BJ (cell line): ENCODE results near the gene RUNX2. TPM values are rescaled to one million over a fixed set of nuclear protein-coding genes. Genes with fewer than 3 reads are reported as not detected.

Source experiments
- CTCF ChIA-PET: fragments of 350-600 bp; formaldehyde crosslinking; extraction: SDS; loops from one replicate; lab custom pipeline; 2021; ENCODE audit warnings: antibody characterized with exemption, inconsistent platforms; lab: Yijun Ruan, JAX
- POLR2A ChIA-PET: fragments of 300-600 bp; sonication (Branson Sonifier 250); formaldehyde crosslinking; extraction: SDS; loops from one replicate; lab custom pipeline; 2021; ENCODE audit warnings: antibody characterized with exemption; lab: Charles Lee
- DNase-seq: peaks from one replicate; pipeline ENCODE4 v3.0.0-alpha.2; 2011; ENCODE audit warnings: low read depth
- H3K27me3 ChIP-seq: 2 replicates; pipeline ENCODE4 v1.6.0; 2011; ENCODE audit warnings: low read length; ENCODE audit not compliant: control insufficient read depth, insufficient read depth
- H3K36me3 ChIP-seq: 2 replicates; pipeline ENCODE4 v1.5.1; 2011; ENCODE audit warnings: low read length; ENCODE audit not compliant: control insufficient read depth, insufficient read depth
- H3K4me3 ChIP-seq: 2 replicates; pipeline ENCODE4 v1.5.1; 2011; ENCODE audit warnings: low read depth, mild to moderate bottlenecking, control low read depth, low read length
- CTCF ChIP-seq: IDR thresholded peaks from 2 replicates; pipeline ENCODE4 v1.5.1; 2011; ENCODE audit warnings: low read depth, mild to moderate bottlenecking, control low read depth, inconsistent platforms, low read length, moderate library complexity; ENCODE audit not compliant: insufficient read depth
- polyA plus RNA-seq: library from polyadenylated mRNA; depleted of rRNA; stranded (reverse); fragments of >200 nt; gene quantifications from 2 replicates; pipeline ENCODE4 v1.2.3, GENCODE V29; 2011

The RUNX2 gene
- polyA plus RNA-seq, 1 experiment = 1.5 TPM

GRCh38 chr6:45545416-45545815 lies 217.3 kb downstream of the RUNX2 start:
- H3K36me3 ChIP-seq = peaks cover 3% of the 10 kb centered on the region
- ChIA-PET POLR2A (no interaction called here), CTCF (no interaction called here)
- no peak for TF ChIP-seq CTCF
- DNase-seq = no peak
- no peak overlapping the region for H3K4me3 ChIP-seq
- no peaks in the 10 kb centered on the region for H3K27me3 ChIP-seq

- TF ChIP-seq CTCF = no peak
- Histone ChIP-seq H3K4me3 (no peak overlapping the region), H3K27me3 (no peaks in the 10 kb centered on the region), H3K36me3 (peaks cover 3% of the 10 kb centered on the region)
- no peak for DNase-seq
- CTCF ChIA-PET = interaction anchor here (1.1 kb wide), 1 partner anchor 18 kb away, joined by 3 read pairs; no protein-coding TSS in a partner anchor
- POLR2A ChIA-PET = interaction anchor here (0.6 kb wide), 1 partner anchor 106 kb away, joined by 3 read pairs; no protein-coding TSS in a partner anchor
Observed at GRCh38 chr6:45548657-45549515, 220.8 kb downstream of the RUNX2 start.

GRCh38 chr6:45552536-45552935 lies 224.4 kb downstream of the RUNX2 start:
- Histone ChIP-seq H3K27me3 (no peaks in the 10 kb centered on the region), H3K4me3 (no peak overlapping the region), H3K36me3 (no peaks in the 10 kb centered on the region)
- CTCF ChIA-PET = no interaction called here
- DNase-seq = no peak
- POLR2A ChIA-PET = no interaction called here
- TF ChIP-seq CTCF = no peak

- CTCF ChIA-PET = interaction anchor here (0.8 to 1.0 kb wide), 2 partner anchors 33 to 161 kb away, joined by 4 to 5 read pairs; no protein-coding TSS in a partner anchor
- TF ChIP-seq CTCF = no peak
Observed at GRCh38 chr6:45553730-45554344, 225.7 kb downstream of the RUNX2 start.

GRCh38 chr6:45554591-45554990 lies 226.5 kb downstream of the RUNX2 start:
- ChIA-PET POLR2A (interaction anchor here (0.7 kb wide), 1 partner anchor 100 kb away, joined by 3 read pairs; no protein-coding TSS in a partner anchor), CTCF (interaction anchor here (1.0 kb wide), 1 partner anchor 160 kb away, joined by 4 read pairs; no protein-coding TSS in a partner anchor)
- no peaks in the 10 kb centered on the region for H3K36me3 ChIP-seq
- no peaks in the 10 kb centered on the region for H3K27me3 ChIP-seq
- no peak for TF ChIP-seq CTCF
- H3K4me3 ChIP-seq = no peak overlapping the region
- DNase-seq = no peak

More at GRCh38 chr6:45553730-45554344, 225.7 kb downstream of the RUNX2 start:
- Histone ChIP-seq H3K36me3 (no peaks in the 10 kb centered on the region), H3K4me3 (no peak overlapping the region), H3K27me3 (no peaks in the 10 kb centered on the region)
- POLR2A ChIA-PET = interaction anchor here (0.7 kb wide), 1 partner anchor 99 kb away, joined by 3 read pairs; no protein-coding TSS in a partner anchor
- DNase-seq = no peak
